K562 (cell line): ENCODE data around the gene PRR19. TPM values are rescaled to one million over a fixed set of nuclear protein-coding genes. Genes with fewer than 3 reads are reported as not detected.

Source experiments
- CCNT2 ChIP-seq: IDR thresholded peaks from 2 replicates; pipeline ENCODE4 v1.6.1; 2011; ENCODE audit warnings: borderline replicate concordance, low read depth, mild to moderate bottlenecking, moderate library complexity, mixed read lengths, low read length; ENCODE audit not compliant: insufficient read length; ENCODE audit errors: extremely low read depth
- CREB1 ChIP-seq, 2 experiments: sonication (generic) in 1 of 2; formaldehyde crosslinking in 1 of 2; IDR thresholded peaks; 2 replicates each; pipeline versions ENCODE4 v1.6.1 to v1.8.0; 2012 to 2022; ENCODE audit warnings: inconsistent platforms in 1 of 2, mild to moderate bottlenecking in 1 of 2, missing genetic modification reagents in 1 of 2, moderate library complexity in 1 of 2
- CREM ChIP-seq: IDR thresholded peaks from 2 replicates; pipeline ENCODE4 v1.6.1; 2014; ENCODE audit warnings: antibody characterized with exemption, low read depth
- DACH1 ChIP-seq: fragments of 450-650 bp; IDR thresholded peaks from 2 replicates; pipeline ENCODE4 v1.6.1; 2018; ENCODE audit not compliant: partially characterized antibody
- E2F3 ChIP-seq: fragments of 250-450 bp; sonication (Bioruptor Pico); IDR thresholded peaks from 2 replicates; pipeline ENCODE4 v1.4.0; 2020; ENCODE audit warnings: mild to moderate bottlenecking
- FOXJ2 ChIP-seq: fragments of 200-800 bp; sonication (Bioruptor generic); IDR thresholded peaks from 2 replicates; pipeline ENCODE4 v1.6.1; 2016; ENCODE audit warnings: missing genetic modification characterization, missing compliant biosample characterization
- GABPA ChIP-seq: fragments of 200-800 bp; sonication (Bioruptor generic); conservative IDR thresholded peaks from 2 replicates; pipeline ENCODE4 v1.6.1; 2016; ENCODE audit warnings: low read depth, missing genetic modification characterization, missing compliant biosample characterization
- KDM4B ChIP-seq, 2 experiments: fragments of 450-650 bp in 1 of 2; sonication (generic) in 1 of 2; IDR thresholded peaks; 2 replicates each; pipeline ENCODE4 v1.6.1; 2016 to 2017; ENCODE audit warnings: borderline replicate concordance in 2 of 2, antibody characterized with exemption in 1 of 2, low read depth in 1 of 2, mild to moderate bottlenecking in 1 of 2
- PHB ChIP-seq: fragments of 250-450 bp; sonication (Bioruptor Pico); IDR thresholded peaks from 2 replicates; pipeline ENCODE4 v1.5.0; 2021
- THRB ChIP-seq: fragments of 450-650 bp; formaldehyde crosslinking; conservative IDR thresholded peaks from 2 replicates; pipeline ENCODE4 v1.4.0; 2022; ENCODE audit warnings: mild to moderate bottlenecking, missing genetic modification characterization
- U2AF1 ChIP-seq: fragments of 200-400 bp; formaldehyde crosslinking; optimal IDR thresholded peaks from 2 replicates; pipeline ENCODE3; 2017; ENCODE audit warnings: mild to moderate bottlenecking, low read depth, low read length, moderate library complexity
- ZBTB7A ChIP-seq: IDR thresholded peaks from 2 replicates; pipeline ENCODE4 v1.6.1; 2011; ENCODE audit warnings: low read depth, mild to moderate bottlenecking, low read length, moderate library complexity, borderline replicate concordance; ENCODE audit not compliant: control insufficient read depth
- ZNF324 ChIP-seq: fragments of 250-450 bp; sonication (Bioruptor Pico); IDR thresholded peaks from 2 replicates; pipeline ENCODE4 v1.4.0; 2020; ENCODE audit warnings: mild to moderate bottlenecking
- ZNF395 ChIP-seq: fragments of 200-800 bp; sonication (Bioruptor generic); IDR thresholded peaks from 2 replicates; pipeline ENCODE4 v1.6.1; 2017; ENCODE audit warnings: missing genetic modification characterization, missing compliant biosample characterization
- ZNF436 ChIP-seq: fragments of 250-450, 450-650 bp; sonication (Bioruptor Pico); formaldehyde crosslinking; IDR thresholded peaks from 2 replicates; pipeline ENCODE4 v1.7.0; 2020; ENCODE audit warnings: mild to moderate bottlenecking
- ZNF592 ChIP-seq: fragments of 450-650 bp; IDR thresholded peaks from 2 replicates; pipeline ENCODE4 v1.6.1; 2017; ENCODE audit warnings: antibody characterized with exemption, mild to moderate bottlenecking
- polyA plus RNA-seq, 8 experiments: library from polyadenylated mRNA; depleted of rRNA in 4 of 8; stranded (reverse) in 5 of 8; unstranded in 3 of 8; fragments of >200 nt; fragmentation: Nextera tagmentation in 2 of 8; fragmentation: Illumina TruSeq in 1 of 8; extraction: Ambion mirVana in 2 of 8; extraction: Trizol in 1 of 8; gene quantifications; 2 replicates each; pipeline versions ENCODE4 v1.2.1 to v1.2.3, GENCODE V29; 2011 to 2014; ENCODE audit warnings: inconsistent platforms in 1 of 8, missing spikeins in 1 of 8
- total RNA-seq, 7 experiments: library from RNA; depleted of rRNA in 6 of 7; stranded (reverse); fragments of >200 nt in 6 of 7; fragmentation: Illumina TruSeq in 2 of 7; extraction: Trizol in 2 of 7; gene quantifications; 2 replicates each; pipeline versions ENCODE4 v1.2.1 to v1.2.3, GENCODE V29; 2011 to 2021; ENCODE audit warnings: low replicate concordance in 1 of 7
- TF ChIP-seq, protein P1 (sequence below): conservative IDR thresholded peaks from 2 replicates; pipeline ENCODE4 v1.6.1; 2011; ENCODE audit warnings: low read depth, mild to moderate bottlenecking, low read length; ENCODE audit not compliant: control insufficient read depth
- TF ChIP-seq, protein P2 (sequence below): IDR thresholded peaks from 2 replicates; pipeline ENCODE4 v1.6.1; 2011; ENCODE audit not compliant: insufficient read length; ENCODE audit errors: extremely low read depth

The PRR19 gene
- total and polyA plus RNA-seq, 9 of the 15 experiments (the other 6 are each of a cell fraction or from before 2014, with no cell fraction given) = 0.10 to 1.6 (median 0.54) TPM

DNA sequence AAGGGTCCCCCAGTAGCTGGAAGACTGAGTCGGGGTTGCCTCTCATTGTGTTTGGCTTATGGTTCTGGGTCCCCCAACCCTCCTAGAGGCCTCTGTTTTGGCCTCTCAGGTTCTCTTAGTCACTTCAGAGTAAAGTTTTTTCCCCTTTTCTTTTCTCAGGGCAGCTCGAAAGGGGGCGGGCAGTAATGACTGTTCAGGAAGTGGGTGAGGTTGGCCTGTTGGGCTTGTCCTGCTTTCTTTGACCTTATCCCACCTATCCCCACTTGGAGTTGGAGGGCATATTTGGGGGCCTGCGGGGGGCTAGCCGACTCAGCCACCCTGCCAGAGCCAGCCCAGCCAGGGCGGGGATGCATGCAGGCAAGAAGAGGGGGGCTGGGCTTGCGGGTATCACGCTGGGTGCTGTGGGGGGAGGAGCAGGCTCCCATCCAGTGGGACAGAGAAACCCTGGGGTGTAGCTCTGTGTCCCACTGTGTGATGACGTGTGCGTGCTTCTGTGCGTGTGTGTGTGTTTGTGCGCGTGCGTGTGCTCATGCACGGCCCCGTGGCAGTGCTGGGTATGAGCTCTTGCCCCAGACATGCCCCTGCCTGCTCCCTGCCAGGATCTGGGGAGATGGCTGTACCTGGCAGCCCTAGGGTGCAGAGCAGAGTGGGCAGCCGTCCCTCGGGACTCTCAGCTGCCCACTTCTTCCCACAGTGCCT lies 31.4 kb upstream of the PRR19 start (continued):
- TF ChIP-seq GABPA (tag) (no peak), CCNT2 (no peak), CREM (peak; percentile 47; the same call in 1 of the 2 replicates), KDM4B (IDR thresholded peaks at IDR 0.05; ENCODE audit: borderline replicate concordance in 2 of 2, low read depth in 1 of 2) (peak in 1 of 2 experiments; percentile 47; a peak in 1 of 4 replicates), DACH1 (no peak), ZNF436 (CRISPR knock-in tag) (no peak), U2AF1 (no peak), THRB (CRISPR knock-in tag) (no peak), ZBTB7A (peak; percentile 67; the same call in 1 of the 2 replicates), ZNF324 (no peak), ZNF592 (0 out of 2 replicates have a peak, but pooled peaks have one; percentile 45), FOXJ2 (tag) (no peak), CREB1 (IDR thresholded peaks at IDR 0.05) (no peak), CREB1 (CRISPR knock-in tag; IDR thresholded peaks at IDR 0.05) (peak; percentile 53), PHB (no peak), ZNF395 (CRISPR knock-in tag) (no peak), E2F3 (CRISPR knock-in tag) (no peak)
- TF ChIP-seq, protein P1, sequence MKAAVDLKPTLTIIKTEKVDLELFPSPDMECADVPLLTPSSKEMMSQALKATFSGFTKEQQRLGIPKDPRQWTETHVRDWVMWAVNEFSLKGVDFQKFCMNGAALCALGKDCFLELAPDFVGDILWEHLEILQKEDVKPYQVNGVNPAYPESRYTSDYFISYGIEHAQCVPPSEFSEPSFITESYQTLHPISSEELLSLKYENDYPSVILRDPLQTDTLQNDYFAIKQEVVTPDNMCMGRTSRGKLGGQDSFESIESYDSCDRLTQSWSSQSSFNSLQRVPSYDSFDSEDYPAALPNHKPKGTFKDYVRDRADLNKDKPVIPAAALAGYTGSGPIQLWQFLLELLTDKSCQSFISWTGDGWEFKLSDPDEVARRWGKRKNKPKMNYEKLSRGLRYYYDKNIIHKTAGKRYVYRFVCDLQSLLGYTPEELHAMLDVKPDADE = 0 out of 2 replicates have a peak, but pooled peaks have one; percentile 5
- TF ChIP-seq, protein P2, sequence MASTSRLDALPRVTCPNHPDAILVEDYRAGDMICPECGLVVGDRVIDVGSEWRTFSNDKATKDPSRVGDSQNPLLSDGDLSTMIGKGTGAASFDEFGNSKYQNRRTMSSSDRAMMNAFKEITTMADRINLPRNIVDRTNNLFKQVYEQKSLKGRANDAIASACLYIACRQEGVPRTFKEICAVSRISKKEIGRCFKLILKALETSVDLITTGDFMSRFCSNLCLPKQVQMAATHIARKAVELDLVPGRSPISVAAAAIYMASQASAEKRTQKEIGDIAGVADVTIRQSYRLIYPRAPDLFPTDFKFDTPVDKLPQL = no peak
